Astrocyte of the cerebellum (primary cell): ENCODE measurements around the gene MLNR.

Source experiments
- DNase-seq: peaks from one replicate; pipeline ENCODE4 v3.0.0-alpha.2; 2011; ENCODE audit warnings: low read depth
- H3K4me3 ChIP-seq: 2 replicates; pipeline ENCODE4 v1.5.1; 2011; ENCODE audit warnings: mild to moderate bottlenecking, low read depth, low read length, moderate library complexity
- CTCF ChIP-seq: IDR thresholded peaks from 2 replicates; pipeline ENCODE4 v1.5.1; 2012; ENCODE audit warnings: low read length, low read depth, moderate library complexity, mild to moderate bottlenecking; ENCODE audit errors: missing control alignments
- in situ Hi-C: cut with HindIII; loops from 2 replicates; pipeline ENCODE4 v1.10.0; 2017; ENCODE audit warnings: low sequenced_read_pairs

Gene MLNR

GRCh38 chr13:49248622-49249002 lies 28.5 kb downstream of the MLNR start:
- H3K4me3 ChIP-seq, result peak overlapping the region; percentile 92
- in situ Hi-C loops, result no loop called here
- DNase-seq, result no peak
- peak; percentile 39 for TF ChIP-seq CTCF

GRCh38 chr13:49251326-49251725 lies 31.2 kb downstream of the MLNR start:
- in situ Hi-C loops, result no loop called here
- TF ChIP-seq CTCF, result no peak
- DNase-seq, result no peak
- no peak overlapping the region for H3K4me3 ChIP-seq

- DNase-seq, result no peak
- in situ Hi-C loops, result no loop called here
- no peak for TF ChIP-seq CTCF
- H3K4me3 ChIP-seq, result no peak overlapping the region
Observed at GRCh38 chr13:49253310-49253709, 33.2 kb downstream of the MLNR start.

- in situ Hi-C loops, result no loop called here
- no peak overlapping the region for H3K4me3 ChIP-seq
- DNase-seq, result no peak
- no peak for TF ChIP-seq CTCF
Observed at GRCh38 chr13:49254007-49254406, 33.9 kb downstream of the MLNR start.

GRCh38 chr13:49256841-49257240 lies 36.7 kb downstream of the MLNR start:
- no peak for TF ChIP-seq CTCF
- in situ Hi-C loops, result no loop called here
- peak; percentile 35 for DNase-seq
- H3K4me3 ChIP-seq, result no peak overlapping the region

- no peak for DNase-seq
- in situ Hi-C loops, result no loop called here
- TF ChIP-seq CTCF, result no peak
- H3K4me3 ChIP-seq, result no peak overlapping the region
Observed at GRCh38 chr13:49258089-49258796, 38.1 kb downstream of the MLNR start.
